ENCODE results near the gene IL1RL2.

The IL1RL2 gene

GRCh38 chr2:102266204-102266603, 79.4 kb downstream of the IL1RL2 start:
- DNase-seq (ENCODE audit: low read depth in 2 of 2), result no peak

GRCh38 chr2:102267774-102268173, 81.0 kb downstream of the IL1RL2 start:
- DNase-seq (ENCODE audit: low read depth in 2 of 2), result no peak

GRCh38 chr2:102268510-102269199, 81.8 kb downstream of the IL1RL2 start:
- no peak for DNase-seq (ENCODE audit: low read depth in 2 of 2)

GRCh38 chr2:102269200-102269524, 82.3 kb downstream of the IL1RL2 start:
- no peak for DNase-seq (ENCODE audit: low read depth in 2 of 2)

- no peak for DNase-seq (ENCODE audit: low read depth in 2 of 2)
Measured at GRCh38 chr2:102271844-102272243, 85.0 kb downstream of the IL1RL2 start.

- no peak for DNase-seq (ENCODE audit: low read depth in 2 of 2)
Measured at GRCh38 chr2:102273619-102274211, 86.9 kb downstream of the IL1RL2 start.

- no peak for DNase-seq (ENCODE audit: low read depth in 2 of 2)
Measured at GRCh38 chr2:102276549-102277201, 89.9 kb downstream of the IL1RL2 start.

- no peak for DNase-seq (ENCODE audit: low read depth in 2 of 2)
Measured at GRCh38 chr2:102277202-102277700, 90.4 kb downstream of the IL1RL2 start.

GRCh38 chr2:102278720-102279390, 92.0 kb downstream of the IL1RL2 start:
- no peak for DNase-seq (ENCODE audit: low read depth in 2 of 2)

- no peak for DNase-seq (ENCODE audit: low read depth in 2 of 2)
Measured at GRCh38 chr2:102279391-102279735, 92.5 kb downstream of the IL1RL2 start.

- DNase-seq (ENCODE audit: low read depth in 2 of 2), result no peak
Measured at GRCh38 chr2:102282678-102283091, 95.9 kb downstream of the IL1RL2 start.

GRCh38 chr2:102283996-102284395, 97.2 kb downstream of the IL1RL2 start:
- no peak for DNase-seq (ENCODE audit: low read depth in 2 of 2)

GRCh38 chr2:102284611-102285010, 97.8 kb downstream of the IL1RL2 start:
- DNase-seq (ENCODE audit: low read depth in 2 of 2), result no peak

GRCh38 chr2:102285368-102285767, 98.5 kb downstream of the IL1RL2 start:
- no peak for DNase-seq (ENCODE audit: low read depth in 2 of 2)

- DNase-seq (ENCODE audit: low read depth in 2 of 2), result no peak
Measured at GRCh38 chr2:102286041-102286440, 99.2 kb downstream of the IL1RL2 start.

GRCh38 chr2:102289129-102289528, 102.3 kb downstream of the IL1RL2 start:
- DNase-seq (ENCODE audit: low read depth in 2 of 2), result no peak

Data from stimulated activated CD8-positive, alpha-beta memory T cell treated with anti-CD3 and anti-CD28 coated beads, Interleukin-15, amount 100 ng/mL, for 4 hours (primary cell).